Ovary (tissue), 3 donors: ENCODE data around the gene XPO1.

Experiments used
- CTCF ChIP-seq, 3 donors: fragments of 450-650 bp in 2 of 3; fragments of 200-600 bp in 1 of 3; IDR thresholded peaks; one replicate each; pipeline versions ENCODE4 v1.5.1 to v1.8.0; 2016 to 2022; ENCODE audit warnings: antibody characterized with exemption in 3 of 3, mild to moderate bottlenecking in 1 of 3
- EP300 ChIP-seq: sonication (generic); formaldehyde crosslinking; IDR thresholded peaks from one replicate; pipeline ENCODE4 v1.6.1; 2017; ENCODE audit warnings: antibody characterized with exemption
- POLR2A ChIP-seq: fragments of 450-650 bp; IDR thresholded peaks from one replicate; pipeline ENCODE4 v1.6.1; 2017; ENCODE audit warnings: antibody characterized with exemption, mild to moderate bottlenecking, moderate library complexity
- donor health status: DM: no; HTN: no; CAD: no.

GRCh38 chr2:61438670-61439069 is 99.5 kb downstream of the XPO1 start:
- TF ChIP-seq CTCF (IDR thresholded peaks at IDR 0.05) = no peak
- TF ChIP-seq POLR2A = no peak
- TF ChIP-seq EP300 = no peak
